ENCODE results near the gene LPAR1. TPM values are rescaled to one million over a fixed set of nuclear protein-coding genes. Genes with fewer than 3 reads are reported as not detected.

Gene LPAR1
- total and polyA plus RNA-seq, 9 of the 15 experiments (the other 6 are each of a cell fraction or from before 2014, with no cell fraction given): 0.13 TPM; not detected in 8

DNA sequence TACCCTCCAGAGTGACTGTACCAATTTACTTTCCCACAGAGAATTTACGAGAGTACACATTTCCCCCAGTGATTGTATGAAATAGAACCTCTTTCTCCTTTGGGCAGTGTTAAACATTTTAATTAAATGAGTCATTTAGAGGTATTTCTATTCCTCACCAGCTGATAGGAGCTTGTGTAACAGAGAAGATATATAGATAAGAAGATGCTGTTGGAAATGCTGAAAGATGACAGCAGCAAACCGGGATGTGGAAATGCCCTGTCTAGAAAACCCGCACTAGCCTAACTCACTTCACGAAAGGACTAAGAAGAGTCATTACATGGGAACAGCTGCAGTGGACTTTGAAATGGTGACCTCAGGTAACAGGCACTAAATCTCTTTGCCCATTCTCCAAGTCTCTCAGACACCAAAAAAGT, 68.3 kb downstream of the LPAR1 start:
- no peaks in the 10 kb centered on the region for H3K36me3 ChIP-seq (ENCODE audit: control insufficient read depth, insufficient read depth, low read length)
- DNase-seq (ENCODE audit: extremely low read depth in 1 of 4, low spot score in 3 of 4): no peak
- H2AFZ ChIP-seq (ENCODE audit: low read depth, low read length): no peak overlapping the region
- no peak overlapping the region for H3K4me2 ChIP-seq (ENCODE audit: insufficient read depth, low read length)
- BruUV-seq (replicated peaks): no TSS peak
- no peak overlapping the region for H3K4me3 ChIP-seq
- no peak overlapping the region for H3K27ac ChIP-seq (ENCODE audit: extremely low read depth, low read depth, low read length)
- no peak for FAIRE-seq
- H3K9me3 ChIP-seq (replicated peaks; ENCODE audit: control insufficient read depth, insufficient read depth, low read depth, low read length): 0 out of 2 replicates have a peak, but pooled peaks cover 3% of the 10 kb centered on the region
- CTCF ChIA-PET (ENCODE audit: low intra/inter-chr PET ratio): no interaction called here
- no peaks in the 10 kb centered on the region for H3K4me1 ChIP-seq (replicated peaks in 1 of 2; ENCODE audit: control insufficient read depth in 2 of 2, insufficient read depth in 2 of 2, low read length in 2 of 2)
- no peak for TF ChIP-seq HDAC3 (IDR thresholded peaks at IDR 0.05; ENCODE audit: borderline replicate concordance, partially characterized antibody)
- no peak for TF ChIP-seq E2F6 (IDR thresholded peaks at IDR 0.05; ENCODE audit: borderline replicate concordance in 1 of 2, extremely low read depth in 1 of 2, insufficient read depth in 1 of 2, insufficient read length in 1 of 2, low read depth in 1 of 2, low read length in 1 of 2, poor library complexity in 1 of 2, severe bottlenecking in 1 of 2)
- TF ChIP-seq ZNF347 (CRISPR knock-in tag; IDR thresholded peaks at IDR 0.05; ENCODE audit: low read depth): no peak
- TF ChIP-seq HMG20A (CRISPR knock-in tag; conservative IDR thresholded peaks at IDR 0.05): no peak
- no peak for TF ChIP-seq SOX6 (IDR thresholded peaks at IDR 0.05)
- in situ Hi-C loops (cut with MboI) (no loop called here), intact Hi-C loops (cut with micrococcal nuclease) (no loop called here)
- WGBS (ENCODE audit: insufficient coverage, low coverage, missing lambda C conversion rate): 0% methylated on average over 4 of the region's 4 CpGs
- H3K79me2 ChIP-seq (ENCODE audit: control insufficient read depth, insufficient read depth, low read length): no peaks in the 10 kb centered on the region
- no peaks in the 10 kb centered on the region for H3K27me3 ChIP-seq (ENCODE audit: control insufficient read depth in 2 of 2, insufficient read depth in 2 of 2, low read length in 2 of 2)
- no peaks in the 10 kb centered on the region for H4K20me1 ChIP-seq (replicated peaks; ENCODE audit: control insufficient read depth, insufficient read depth, low read length)
- POLR2A ChIA-PET: no interaction called here
- H3K9me1 ChIP-seq (ENCODE audit: control insufficient read depth, insufficient read depth, low read length): no peaks in the 10 kb centered on the region
- ATAC-seq: no peak
- no peak overlapping the region for H3K9ac ChIP-seq (ENCODE audit: insufficient read depth in 1 of 2, low read depth in 2 of 2, low read length in 2 of 2)

Data from K562 (cell line).